T-helper 22 cell (primary cell): ENCODE results near the gene CNGA1.
A peak's percentile ranks its signal among the peaks of the same experiment; 100 is the strongest.
"Not testable (repeated sequence)": the region's sequence is repeated elsewhere in the genome, so short reads cannot be mapped to it uniquely, and the experiment has no call there.

Experiments
- DNase-seq: peaks from one replicate; pipeline ENCODE4 v3.0.0-alpha.2; 2020; ENCODE audit warnings: low read depth

CNGA1 gene

GRCh38 chr4:47968847-47969246, 47.6 kb downstream of the CNGA1 start:
- DNase-seq, result no peak

GRCh38 chr4:47954677-47955076, 61.8 kb downstream of the CNGA1 start:
- DNase-seq, result no peak

- DNase-seq, result no peak
Observed at GRCh38 chr4:47954245-47954644, 62.2 kb downstream of the CNGA1 start.

GRCh38 chr4:47945930-47946726, 70.4 kb downstream of the CNGA1 start:
- no peak for DNase-seq

GRCh38 chr4:47942081-47942819, 74.2 kb downstream of the CNGA1 start:
- no peak for DNase-seq

- no peak for DNase-seq
Observed at GRCh38 chr4:47939456-47939855, 77.0 kb downstream of the CNGA1 start.

- no peak for DNase-seq
Observed at GRCh38 chr4:47936336-47936735, 80.1 kb downstream of the CNGA1 start.

- no peak for DNase-seq
Observed at GRCh38 chr4:47933840-47934239, 82.6 kb downstream of the CNGA1 start.

GRCh38 chr4:47930971-47931804, 85.3 kb downstream of the CNGA1 start:
- no peak for DNase-seq

GRCh38 chr4:47929682-47930201, 86.7 kb downstream of the CNGA1 start:
- no peak for DNase-seq

- peak; percentile 9 for DNase-seq
Observed at GRCh38 chr4:47926667-47927258, 89.7 kb downstream of the CNGA1 start.

GRCh38 chr4:47923261-47923608, 93.2 kb downstream of the CNGA1 start:
- DNase-seq, result not testable (repeated sequence)

- not testable (repeated sequence) for DNase-seq
Observed at GRCh38 chr4:47922436-47923260, 93.8 kb downstream of the CNGA1 start.

GRCh38 chr4:47917163-47917562, 99.3 kb downstream of the CNGA1 start:
- DNase-seq, result not testable (repeated sequence)

GRCh38 chr4:47915378-47915777, 101.1 kb downstream of the CNGA1 start:
- no peak for DNase-seq

GRCh38 chr4:47914926-47915237, 101.6 kb downstream of the CNGA1 start:
- DNase-seq, result no peak

GRCh38 chr4:47914220-47914925, 102.1 kb downstream of the CNGA1 start, which contains the start of gene NFXL1:
Gene NFXL1, minus strand, starts transcription at chr4:47914583. Its CDS starts 380 bp downstream, at chr4:47914203.
- DNase-seq, result peak; percentile 92

- DNase-seq, result peak; percentile 5
Observed at GRCh38 chr4:47913861-47914219, 102.6 kb downstream of the CNGA1 start.

- DNase-seq, result no peak
Observed at GRCh38 chr4:47913330-47913729, 103.2 kb downstream of the CNGA1 start.

- DNase-seq, result no peak
Observed at GRCh38 chr4:47907089-47907646, 109.3 kb downstream of the CNGA1 start.
